Right kidney (tissue), 1 donor: ENCODE data around the gene FRZB.
A peak's percentile ranks its signal among the peaks of the same experiment; 100 is the strongest.
"Not testable (repeated sequence)": the region's sequence is repeated elsewhere in the genome, so short reads cannot be mapped to it uniquely, and the experiment has no call there.

ENCODE experiments used
- DNase-seq: peaks from one replicate; pipeline ENCODE4 v3.0.0-alpha.2; 2016

Gene FRZB

GRCh38 chr2:182891611-182892010, 25.2 kb upstream of the FRZB start:
- DNase-seq, result no peak

DNA sequence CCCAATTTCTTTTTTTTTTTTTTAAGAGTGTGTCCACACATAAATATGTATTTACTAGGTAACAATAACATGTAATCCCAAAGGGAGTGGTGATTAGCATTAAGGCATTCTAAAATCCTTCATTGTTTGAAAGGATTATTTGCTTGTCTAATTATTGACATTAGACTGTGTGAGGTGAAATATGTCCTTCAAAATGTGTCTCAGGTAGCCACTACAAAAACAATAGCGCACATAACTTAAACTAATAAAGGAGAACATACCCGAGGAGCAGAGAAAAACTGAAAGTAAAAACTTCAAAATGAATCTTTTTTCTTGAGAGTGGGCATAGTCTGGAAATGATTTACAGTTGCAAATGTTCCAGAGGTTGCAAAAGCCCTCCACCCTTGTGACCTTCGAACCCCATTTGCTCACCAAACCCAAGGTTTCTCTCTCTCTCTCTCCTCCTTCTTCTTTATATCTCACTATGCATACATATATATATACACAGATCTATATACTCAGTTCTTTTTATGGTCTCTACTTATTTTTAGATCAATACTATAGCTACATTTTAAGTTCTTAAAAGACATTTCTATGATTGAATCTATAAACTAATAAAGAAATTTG, 24.4 kb upstream of the FRZB start:
- no peak for DNase-seq

- no peak for DNase-seq
These were observed 23.9 kb upstream of the FRZB start for GRCh38 chr2:182890305-182890704.

- DNase-seq, result no peak
These were observed 21.4 kb upstream of the FRZB start for GRCh38 chr2:182887753-182888415.

DNA sequence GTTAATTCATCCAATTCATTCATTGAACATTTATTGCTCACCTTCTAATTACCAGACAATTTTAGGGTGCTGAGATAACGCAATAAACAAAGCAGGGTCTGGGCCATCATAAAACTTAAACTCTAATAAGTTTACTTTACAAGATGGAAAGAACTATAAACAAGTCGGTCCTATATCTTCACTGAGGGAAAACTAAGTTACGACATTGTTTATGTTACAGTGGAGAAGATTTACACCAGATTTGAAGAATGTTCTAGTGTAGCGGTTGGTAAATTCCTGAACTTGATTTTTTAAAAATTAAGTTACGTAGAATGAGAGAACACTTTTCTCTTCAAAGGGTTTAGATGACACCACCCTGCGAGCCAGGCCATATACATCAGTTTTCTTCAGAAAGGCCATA, 20.7 kb upstream of the FRZB start:
- DNase-seq, result no peak

DNA sequence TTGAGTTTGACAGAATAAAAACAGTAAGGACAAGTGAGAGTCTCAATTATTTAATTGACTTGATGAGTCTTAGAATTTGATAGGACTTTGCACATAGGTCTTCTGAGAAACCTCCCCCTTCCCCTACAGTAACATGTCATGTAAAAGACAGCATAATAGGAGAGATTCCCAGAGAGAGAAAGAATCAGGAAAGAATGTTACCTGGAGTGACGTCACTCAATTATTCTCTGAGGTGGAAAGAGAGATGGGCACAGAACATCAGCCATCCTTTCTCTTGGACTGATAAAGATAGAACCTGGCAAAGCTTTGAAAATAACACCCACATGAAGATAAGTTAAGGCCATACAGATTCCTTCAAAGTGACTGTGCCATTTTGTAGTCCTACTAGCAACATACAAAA, 19.3 kb upstream of the FRZB start:
- DNase-seq, result no peak

DNA sequence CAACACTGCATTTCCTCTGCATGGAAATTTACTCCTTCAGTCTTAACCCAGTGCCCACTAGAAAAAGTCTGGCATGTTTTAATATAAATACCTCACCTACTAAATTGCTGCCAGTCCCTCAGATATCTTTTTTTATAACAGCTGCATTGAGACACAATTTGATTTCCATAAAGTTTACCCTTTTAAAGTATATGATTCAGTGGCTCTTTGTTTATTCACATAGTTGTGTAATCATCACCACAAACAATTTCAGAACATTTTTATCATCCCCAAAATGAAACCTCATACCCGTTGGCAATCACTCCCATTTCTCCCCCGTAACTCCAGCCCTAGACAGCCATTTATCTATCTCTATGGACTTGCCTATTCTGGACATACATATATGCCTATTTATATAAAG, 17.0 kb upstream of the FRZB start:
- DNase-seq, result no peak

DNA sequence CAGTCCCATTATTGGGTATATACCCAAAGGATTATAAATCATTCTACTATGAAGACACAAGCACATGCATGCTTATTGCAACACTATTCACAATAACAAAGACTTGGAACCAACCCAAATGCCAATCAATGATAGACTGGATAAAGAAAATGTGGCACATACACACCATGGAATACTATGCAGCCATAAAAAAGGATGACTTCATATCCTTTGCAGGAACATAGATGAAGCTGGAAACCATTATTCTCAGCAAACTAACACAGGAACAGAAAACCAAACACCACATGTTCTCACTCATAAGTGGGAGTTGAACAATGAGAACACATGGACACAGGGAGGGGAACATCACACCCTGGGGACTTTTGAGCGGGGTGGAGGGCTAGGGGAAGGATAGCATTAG, 13.7 kb upstream of the FRZB start:
- DNase-seq, result not testable (repeated sequence)

DNA sequence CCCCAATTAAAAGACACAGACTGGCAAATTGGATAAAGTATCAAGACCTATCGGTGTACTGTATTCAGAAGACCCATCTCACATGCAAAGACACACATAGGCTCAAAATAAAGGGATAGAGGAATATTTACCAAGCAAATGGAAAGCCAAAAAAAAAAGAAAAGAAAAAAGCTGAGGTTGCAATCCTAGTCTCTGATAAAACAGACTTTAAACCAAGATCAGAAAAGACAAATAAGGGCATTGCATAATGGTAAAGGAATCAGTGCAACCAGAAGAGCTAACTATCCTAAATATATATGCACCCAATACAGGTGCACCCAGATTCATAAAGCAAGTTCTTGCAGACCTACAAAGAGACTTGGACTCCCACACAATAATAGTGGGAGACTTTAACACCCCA, 10.2 kb upstream of the FRZB start:
- DNase-seq, result not testable (repeated sequence)

DNA sequence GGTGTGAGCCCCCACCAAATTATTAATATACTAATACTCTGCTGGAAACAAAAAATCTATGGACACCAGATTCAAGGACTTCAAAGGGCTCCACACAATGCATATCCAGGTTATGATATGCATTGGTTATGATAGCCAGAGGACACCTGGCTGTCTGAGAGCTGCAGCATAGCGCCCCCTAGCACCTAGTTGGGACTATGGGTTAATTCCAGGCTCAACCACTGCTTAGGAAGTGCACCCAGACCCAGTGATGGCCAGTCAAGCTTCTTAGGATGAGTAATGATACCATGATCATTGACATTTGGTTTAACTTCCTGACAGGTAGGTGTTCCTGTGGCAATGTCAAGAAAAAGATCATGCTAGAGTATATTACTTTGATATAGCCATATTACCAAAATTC, 3.8 kb upstream of the FRZB start:
- DNase-seq, result no peak

GRCh38 chr2:182868054-182868796, 1.8 kb upstream of the FRZB start:
- DNase-seq, result no peak

DNA sequence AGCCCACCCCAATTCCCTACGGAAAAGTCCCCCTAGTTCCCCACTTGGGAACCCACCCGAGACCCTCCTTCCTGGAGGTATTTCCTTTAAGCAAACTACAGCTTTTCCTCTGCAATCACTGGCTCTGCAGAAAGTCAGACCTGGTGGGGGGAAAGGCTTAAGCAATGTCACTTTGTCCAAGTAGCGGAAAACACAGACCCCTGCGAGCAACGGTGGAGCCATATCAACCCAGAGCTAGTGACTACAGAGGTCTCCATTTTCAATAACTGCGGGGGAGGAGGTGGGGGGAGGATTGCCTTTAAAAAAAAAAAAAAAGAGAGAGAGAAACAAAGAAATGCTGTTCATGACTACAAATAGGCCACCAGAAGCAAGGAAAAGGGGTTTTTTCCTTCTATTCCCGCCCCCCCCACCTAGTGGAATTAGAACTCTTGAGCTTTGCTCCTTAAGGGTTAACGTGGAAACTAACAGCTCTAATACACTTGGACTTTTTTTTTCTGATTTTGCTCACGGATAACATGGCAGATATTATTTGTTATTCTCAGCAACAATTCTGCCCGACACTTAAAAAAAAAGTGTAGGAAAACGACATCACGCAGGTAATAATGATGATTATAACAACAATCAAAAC, 1.1 kb upstream of the FRZB start:
- DNase-seq, result no peak

GRCh38 chr2:182866095-182866460, 359 bp downstream of the FRZB start:
- DNase-seq, result peak; percentile 75

DNA sequence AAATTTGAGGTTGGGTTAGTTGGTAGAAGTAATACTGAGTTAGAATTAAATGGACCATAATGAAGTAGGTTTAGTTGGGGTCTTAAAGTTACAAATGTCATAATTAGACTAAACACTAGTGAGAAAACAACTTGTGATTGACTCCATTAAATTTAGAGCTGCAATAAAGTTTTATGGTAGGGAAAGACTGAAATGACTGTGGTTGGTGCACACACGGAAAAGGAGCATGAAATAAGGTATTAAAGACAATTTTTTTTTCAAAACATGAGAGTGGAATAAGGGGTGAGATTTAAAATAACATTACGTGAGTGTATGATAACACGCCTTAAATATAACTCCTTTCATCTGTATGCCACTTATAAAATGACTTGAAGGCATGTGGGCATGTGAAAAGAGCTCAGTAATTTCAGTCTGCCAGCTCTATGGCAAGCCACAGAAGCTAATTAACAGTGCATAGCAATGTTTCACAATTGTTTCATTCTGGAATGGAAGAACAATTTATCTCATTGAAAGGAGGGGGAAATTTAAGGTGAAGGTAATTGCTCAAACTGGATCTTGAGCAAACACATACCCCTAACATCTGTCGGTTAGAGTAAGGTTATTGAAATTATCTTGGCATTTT, 1.4 kb downstream of the FRZB start:
- no peak for DNase-seq

DNA sequence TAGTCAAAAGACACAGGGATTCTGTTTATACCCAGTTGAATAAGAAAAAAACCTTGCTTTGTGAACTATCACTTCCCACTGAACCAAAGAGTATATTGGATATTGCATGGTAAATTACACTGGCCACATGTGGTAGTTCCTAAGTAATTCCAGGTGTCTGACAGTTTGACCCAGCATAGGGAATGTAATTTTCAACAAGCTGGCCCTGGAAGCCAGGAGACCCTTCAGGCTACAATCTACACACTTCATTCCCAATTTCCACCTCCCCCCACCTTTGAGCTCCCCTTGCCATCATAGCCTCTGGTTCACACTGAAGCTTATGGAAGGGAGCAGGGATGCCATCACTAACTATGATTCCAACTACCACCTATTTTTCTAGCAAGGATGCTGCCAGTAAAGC, 2.8 kb downstream of the FRZB start:
- no peak for DNase-seq

DNA sequence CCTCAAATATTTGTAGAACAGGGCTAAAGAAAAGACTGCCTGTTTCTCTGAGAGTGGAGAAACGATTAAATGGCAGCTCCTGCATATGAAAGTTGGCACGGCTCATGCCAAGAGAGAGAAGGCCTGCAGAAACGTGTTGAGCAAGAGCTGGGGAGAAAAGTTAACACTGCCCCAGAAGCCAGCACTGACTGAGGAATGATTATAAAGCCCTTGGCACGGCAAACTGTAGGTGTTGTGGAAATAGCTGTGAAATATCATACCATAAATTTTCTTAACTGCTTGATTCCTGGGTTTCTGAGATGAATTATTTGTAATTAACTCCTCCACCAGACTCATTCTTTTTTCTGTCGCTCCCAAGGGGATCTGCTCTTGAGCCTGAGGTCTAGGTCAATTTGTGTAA, 4.3 kb downstream of the FRZB start:
- DNase-seq, result no peak

GRCh38 chr2:182860858-182861257, 5.6 kb downstream of the FRZB start:
- no peak for DNase-seq

DNA sequence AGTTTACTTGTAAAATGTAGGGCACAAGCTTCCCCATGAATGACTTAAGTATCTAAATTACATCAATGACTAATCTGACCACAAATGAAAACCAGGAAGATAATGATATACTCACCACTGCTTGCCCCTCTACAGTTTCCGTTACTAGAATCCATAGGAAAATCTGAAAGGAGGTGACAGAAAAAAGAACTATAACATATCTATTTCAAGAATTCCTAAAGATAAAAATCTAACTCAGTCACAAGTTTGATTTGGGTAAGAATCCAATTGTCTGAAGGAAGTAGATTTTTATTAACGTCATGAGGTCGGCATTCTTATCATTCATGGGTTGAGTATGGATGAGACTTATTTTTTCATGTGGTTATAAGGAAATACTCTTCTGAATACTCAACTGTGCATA, 7.8 kb downstream of the FRZB start:
- DNase-seq, result no peak

GRCh38 chr2:182855376-182855775, 11.1 kb downstream of the FRZB start:
- DNase-seq, result no peak

DNA sequence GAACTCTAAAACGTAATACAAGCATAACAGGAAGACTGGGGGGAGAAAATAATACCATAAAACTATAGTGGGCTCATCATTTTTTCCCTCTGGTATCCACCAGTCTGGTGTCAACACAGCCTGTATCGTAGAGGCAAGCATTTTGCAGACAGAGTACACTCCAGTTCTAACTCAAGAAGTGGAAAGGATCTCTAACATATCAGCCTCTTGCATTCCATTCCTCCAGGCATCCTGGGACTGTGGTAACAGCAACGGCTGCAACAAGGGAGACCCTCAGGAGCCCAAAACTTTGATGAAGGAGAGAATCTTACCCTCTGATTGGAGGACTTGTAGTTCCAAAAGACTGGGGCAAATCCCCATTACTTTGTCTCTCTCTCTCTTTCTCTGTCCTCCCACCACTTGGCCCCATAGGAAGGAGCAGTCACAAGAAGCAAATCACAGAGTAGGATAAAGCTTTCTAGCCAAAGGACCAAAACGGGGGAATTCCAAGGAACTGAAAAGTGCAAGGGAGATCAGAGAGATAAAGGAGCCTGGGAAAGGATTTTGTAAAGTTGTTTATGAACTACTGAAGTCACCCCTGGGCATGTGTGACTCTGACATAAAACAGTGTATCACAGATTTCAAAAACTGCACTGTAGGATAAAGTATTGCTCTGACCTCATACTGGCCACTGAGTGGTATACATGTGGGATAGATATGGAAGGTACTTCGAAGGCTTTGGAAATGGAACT, 11.9 kb downstream of the FRZB start:
- no peak for DNase-seq

DNA sequence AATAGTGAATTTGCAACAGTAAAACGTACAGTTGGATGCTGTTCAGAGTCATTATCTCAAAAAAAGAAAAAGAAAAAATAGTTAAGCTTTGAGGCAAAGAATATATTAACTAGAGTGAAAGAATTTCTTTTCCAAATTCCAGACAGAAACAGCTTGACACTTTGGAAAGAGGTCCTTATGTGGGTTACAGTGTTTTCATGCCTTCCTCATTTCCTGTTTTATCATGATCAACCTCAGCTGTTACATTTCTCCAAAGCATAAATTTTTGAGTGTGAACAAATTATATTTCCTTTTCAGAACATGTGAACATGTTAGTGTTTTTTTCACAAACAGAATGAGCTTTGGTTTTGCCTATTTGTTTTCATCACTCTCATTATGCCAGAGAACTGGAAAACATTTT, 13.6 kb downstream of the FRZB start:
- no peak for DNase-seq

- no peak for DNase-seq
These were observed 14.3 kb downstream of the FRZB start for GRCh38 chr2:182852090-182852489.
